CD8-positive, alpha-beta memory T cell (primary cell): ENCODE results near the gene ZFAND3. TPM values are rescaled to one million over a fixed set of nuclear protein-coding genes. Genes with fewer than 3 reads are reported as not detected.
"Not testable (repeated sequence)": the region's sequence is repeated elsewhere in the genome, so short reads cannot be mapped to it uniquely, and the experiment has no call there.

Experiments used
- CTCF ChIA-PET: fragments of 350-600 bp; sonication (Branson Sonifier 250); formaldehyde crosslinking; loops from one replicate; lab custom pipeline; 2021; ENCODE audit warnings: antibody characterized with exemption; lab: Charles Lee
- POLR2A ChIA-PET: fragments of 350-600 bp; sonication (Branson Sonifier 250); formaldehyde crosslinking; loops from one replicate; lab custom pipeline; 2021; ENCODE audit warnings: antibody characterized with exemption; lab: Charles Lee
- DNase-seq, 5 donors: peaks; one replicate each; pipeline versions ENCODE4 v3.0.0 to v3.0.0-alpha.2; 2020 to 2022; ENCODE audit warnings: mixed read lengths in 1 of 5
- H3K27ac ChIP-seq: one replicate; pipeline ENCODE4 v1.7.0; 2013; ENCODE audit warnings: low read depth, mild to moderate bottlenecking, low read length, moderate library complexity
- H3K27me3 ChIP-seq: 2 replicates; pipeline ENCODE4 v1.7.0; 2013; ENCODE audit warnings: low read length, mild to moderate bottlenecking; ENCODE audit not compliant: insufficient read depth, poor library complexity, severe bottlenecking
- H3K36me3 ChIP-seq: 2 replicates; pipeline ENCODE4 v1.7.0; 2013; ENCODE audit warnings: mild to moderate bottlenecking, low read length, moderate library complexity; ENCODE audit not compliant: insufficient read depth
- H3K4me1 ChIP-seq: 2 replicates; pipeline ENCODE4 v1.7.0; 2013; ENCODE audit warnings: mild to moderate bottlenecking, low read length, moderate library complexity; ENCODE audit not compliant: insufficient read depth
- H3K4me3 ChIP-seq: 2 replicates; pipeline ENCODE4 v1.7.0; 2013; ENCODE audit warnings: mild to moderate bottlenecking, low read length
- H3K9me3 ChIP-seq: 2 replicates; pipeline ENCODE4 v1.7.0; 2013; ENCODE audit warnings: mild to moderate bottlenecking, low read length
- H3K27ac Mint-ChIP-seq, 8 donors: one replicate each; pipeline ENCODE4 v1.8.0; 2020 to 2021; ENCODE audit warnings: mixed read lengths in 8 of 8, mild to moderate bottlenecking in 6 of 8, inconsistent platforms in 3 of 8, moderate library complexity in 3 of 8
- H3K27me3 Mint-ChIP-seq, 2 donors: one replicate each; pipeline ENCODE4 v1.8.0; 2020 to 2021; ENCODE audit warnings: mixed read lengths in 2 of 2, mild to moderate bottlenecking in 1 of 2, moderate library complexity in 1 of 2
- H3K36me3 Mint-ChIP-seq, 3 donors: one replicate each; pipeline ENCODE4 v1.8.0; 2020 to 2021; ENCODE audit warnings: mixed read lengths in 3 of 3, inconsistent platforms in 1 of 3, mild to moderate bottlenecking in 1 of 3
- H3K4me1 Mint-ChIP-seq, 3 donors: one replicate each; pipeline ENCODE4 v1.8.0; 2020 to 2021; ENCODE audit warnings: mixed read lengths in 3 of 3, inconsistent platforms in 1 of 3, mild to moderate bottlenecking in 1 of 3
- H3K4me3 Mint-ChIP-seq, 7 donors: one replicate each; pipeline ENCODE4 v1.8.0; 2020 to 2021; ENCODE audit warnings: mixed read lengths in 7 of 7, mild to moderate bottlenecking in 6 of 7, moderate library complexity in 4 of 7, inconsistent platforms in 2 of 7
- H3K9me3 Mint-ChIP-seq, 5 donors: one replicate each; pipeline ENCODE4 v1.8.0; 2020 to 2022; ENCODE audit warnings: mixed read lengths in 5 of 5, mild to moderate bottlenecking in 3 of 5, moderate library complexity in 2 of 5, inconsistent platforms in 1 of 5
- polyA plus RNA-seq: library from polyadenylated mRNA; unstranded; fragments of 300-500 nt; fragmentation: Illumina TruSeq; gene quantifications from one replicate; pipeline ENCODE4 v1.2.3, GENCODE V29; 2021
- total RNA-seq, 2 experiments: library from RNA; stranded (reverse); gene quantifications; one replicate each; pipeline ENCODE4 v1.2.3, GENCODE V29; 2021

The ZFAND3 gene
- total and polyA plus RNA-seq, 3 experiments from 2014 or later, result 5.2 to 29.4 (median 29.1) TPM

DNA sequence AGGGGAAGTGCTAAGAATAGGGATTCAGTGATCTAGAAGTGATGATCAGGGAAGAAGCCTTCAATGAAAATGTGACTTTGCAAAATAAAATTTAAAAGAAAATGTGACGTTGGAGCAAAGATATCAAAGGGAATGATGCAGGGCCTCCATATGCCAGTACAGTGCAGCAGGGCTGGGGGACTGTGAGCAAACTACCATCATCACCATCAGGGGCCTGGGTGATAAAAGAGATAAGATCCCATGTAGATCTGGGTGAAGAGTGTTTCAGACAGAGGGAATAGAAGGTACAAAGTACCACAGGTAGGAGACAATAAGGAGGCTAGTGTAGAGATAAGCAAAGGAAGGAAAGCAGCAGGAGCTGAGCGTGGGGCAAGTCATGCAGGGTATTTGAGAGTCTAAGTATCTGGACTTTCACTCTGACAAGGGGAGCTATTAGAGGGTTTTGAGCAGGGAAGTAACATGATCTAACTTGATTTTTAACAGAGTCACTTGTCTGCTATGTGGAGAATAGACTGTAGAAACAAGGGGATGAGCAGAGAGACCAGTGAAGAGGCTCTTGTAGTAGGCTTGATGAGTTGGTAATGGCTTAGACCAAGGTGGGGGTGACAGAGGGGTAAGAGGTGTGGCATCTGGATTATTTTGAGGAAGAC lies 295.6 kb downstream of the ZFAND3 start:
- CTCF ChIA-PET, result no interaction called here
- Histone ChIP-seq H3K36me3 (no peaks in the 10 kb centered on the region), H3K9me3 (no peaks in the 10 kb centered on the region), H3K27me3 (no peaks in the 10 kb centered on the region), H3K4me3 (no peak overlapping the region), H3K4me1 (no peaks in the 10 kb centered on the region), H3K27ac (no peak overlapping the region)
- Mint-ChIP-seq H3K36me3 (peaks cover 0 to 47% (median 16%) of the 10 kb centered on the region in 3 donors), H3K27ac (peak overlapping the region in 3 of 8 donors; percentile 16 to 58 (median 35)), H3K27me3 (peaks cover 0 to 2% of the 10 kb centered on the region in 2 donors), H3K9me3 (no peaks in the 10 kb centered on the region), H3K4me1 (peaks cover 12 to 30% (median 30%) of the 10 kb centered on the region in 3 donors), H3K4me3 (no peak overlapping the region)
- POLR2A ChIA-PET, result no interaction called here
- no peak for DNase-seq

DNA sequence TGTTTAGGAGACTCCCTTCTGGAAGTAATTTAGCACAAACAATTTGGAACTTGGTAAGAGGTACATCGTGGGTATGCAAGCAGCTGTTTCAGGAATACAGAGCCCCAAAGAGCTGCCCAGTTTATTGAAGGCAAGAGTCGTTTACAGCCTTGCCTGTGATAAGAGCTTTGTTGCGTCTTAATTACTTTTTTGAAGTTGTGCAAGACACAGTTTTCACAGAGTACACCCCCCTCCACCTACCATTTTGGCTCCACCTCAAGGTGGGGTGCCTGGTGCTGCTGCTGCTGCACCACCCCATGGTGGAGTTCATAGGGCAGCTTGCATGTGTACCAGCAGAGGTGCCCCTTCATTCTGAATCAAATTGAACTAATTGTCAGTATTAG lies 296.1 kb downstream of the ZFAND3 start:
- ChIA-PET POLR2A (no interaction called here), CTCF (no interaction called here)
- H3K27me3 Mint-ChIP-seq, result peaks cover 0 to 2% of the 10 kb centered on the region in 2 donors
- H3K4me1 Mint-ChIP-seq, result peaks cover 12 to 27% (median 25%) of the 10 kb centered on the region in 3 donors
- Histone ChIP-seq H3K4me3 (no peak overlapping the region), H3K27ac (no peak overlapping the region), H3K9me3 (no peaks in the 10 kb centered on the region), H3K4me1 (no peaks in the 10 kb centered on the region), H3K27me3 (no peaks in the 10 kb centered on the region), H3K36me3 (no peaks in the 10 kb centered on the region)
- no peak for DNase-seq
- H3K4me3 Mint-ChIP-seq, result no peak overlapping the region
- H3K36me3 Mint-ChIP-seq, result peaks cover 0 to 50% (median 16%) of the 10 kb centered on the region in 3 donors
- no peaks in the 10 kb centered on the region for H3K9me3 Mint-ChIP-seq
- peak overlapping the region in 1 of 8 donors; percentile 35 for H3K27ac Mint-ChIP-seq

DNA sequence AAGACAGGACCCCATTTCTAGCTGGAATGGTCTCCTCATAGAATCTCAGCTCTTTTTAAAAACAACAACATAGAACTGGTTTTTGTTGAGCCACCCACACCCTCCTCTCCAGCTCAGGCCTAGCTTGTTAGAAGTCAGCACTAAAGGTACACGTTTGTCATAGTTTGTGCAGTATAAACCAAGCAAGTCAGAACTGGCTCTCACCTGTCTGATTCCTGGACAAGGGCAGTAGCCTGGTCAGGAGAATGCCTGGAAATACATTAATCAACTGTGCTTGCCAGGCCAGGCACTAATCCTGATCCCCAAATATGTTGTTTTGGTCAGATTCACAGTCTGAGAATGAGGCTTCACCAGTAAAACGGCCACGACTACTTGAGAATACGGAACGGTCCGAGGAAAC lies 296.7 kb downstream of the ZFAND3 start:
- POLR2A ChIA-PET, result no interaction called here

DNA sequence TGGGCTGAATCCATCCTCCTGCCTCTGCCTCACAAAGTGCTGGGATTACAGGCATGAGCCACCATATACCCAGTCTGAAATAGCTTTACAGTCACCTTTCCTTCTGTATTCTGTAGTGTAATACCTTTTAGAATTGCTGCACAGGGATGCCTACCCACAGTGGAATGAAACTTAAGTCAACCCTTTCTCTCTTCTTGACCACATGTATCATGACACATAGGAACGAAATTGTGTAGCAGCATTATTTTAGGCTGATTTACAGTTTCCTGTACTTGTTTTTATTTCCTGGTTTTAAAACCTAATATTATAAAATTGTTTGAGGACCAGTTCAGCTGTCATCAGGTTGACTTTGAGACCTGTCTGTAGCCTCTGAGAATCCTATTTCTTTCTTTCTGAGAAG lies 297.8 kb downstream of the ZFAND3 start:
- Histone ChIP-seq H3K4me3 (no peak overlapping the region), H3K4me1 (no peaks in the 10 kb centered on the region), H3K27ac (no peak overlapping the region), H3K9me3 (no peaks in the 10 kb centered on the region), H3K27me3 (no peaks in the 10 kb centered on the region), H3K36me3 (no peaks in the 10 kb centered on the region)
- H3K9me3 Mint-ChIP-seq, result no peaks in the 10 kb centered on the region
- POLR2A ChIA-PET, result no interaction called here
- H3K27ac Mint-ChIP-seq, result peak overlapping the region in 3 of 8 donors; percentile 8 to 23 (median 9)
- no peak overlapping the region for H3K4me3 Mint-ChIP-seq
- peaks cover 0 to 2% of the 10 kb centered on the region in 2 donors for H3K27me3 Mint-ChIP-seq
- CTCF ChIA-PET, result no interaction called here
- peaks cover 9 to 26% (median 18%) of the 10 kb centered on the region in 3 donors for H3K4me1 Mint-ChIP-seq
- no peak for DNase-seq
- H3K36me3 Mint-ChIP-seq, result peaks cover 7 to 60% (median 23%) of the 10 kb centered on the region in 3 donors

More for the DNA sequence above, 296.7 kb downstream of the ZFAND3 start:
- peak overlapping the region in 1 of 8 donors; percentile 49 for H3K27ac Mint-ChIP-seq
- H3K36me3 Mint-ChIP-seq, result peaks cover 0 to 54% (median 16%) of the 10 kb centered on the region in 3 donors
- H3K4me3 ChIP-seq, result no peak overlapping the region
- no peak for DNase-seq
- H3K27me3 ChIP-seq, result no peaks in the 10 kb centered on the region
- H3K9me3 ChIP-seq, result no peaks in the 10 kb centered on the region
- H3K27me3 Mint-ChIP-seq, result peaks cover 0 to 2% of the 10 kb centered on the region in 2 donors
- no peak overlapping the region for H3K4me3 Mint-ChIP-seq
- no peaks in the 10 kb centered on the region for H3K4me1 ChIP-seq
- peaks cover 10 to 24% (median 23%) of the 10 kb centered on the region in 3 donors for H3K4me1 Mint-ChIP-seq
- no peaks in the 10 kb centered on the region for H3K9me3 Mint-ChIP-seq
- H3K27ac ChIP-seq, result no peak overlapping the region
- CTCF ChIA-PET, result no interaction called here
- no peaks in the 10 kb centered on the region for H3K36me3 ChIP-seq

DNA sequence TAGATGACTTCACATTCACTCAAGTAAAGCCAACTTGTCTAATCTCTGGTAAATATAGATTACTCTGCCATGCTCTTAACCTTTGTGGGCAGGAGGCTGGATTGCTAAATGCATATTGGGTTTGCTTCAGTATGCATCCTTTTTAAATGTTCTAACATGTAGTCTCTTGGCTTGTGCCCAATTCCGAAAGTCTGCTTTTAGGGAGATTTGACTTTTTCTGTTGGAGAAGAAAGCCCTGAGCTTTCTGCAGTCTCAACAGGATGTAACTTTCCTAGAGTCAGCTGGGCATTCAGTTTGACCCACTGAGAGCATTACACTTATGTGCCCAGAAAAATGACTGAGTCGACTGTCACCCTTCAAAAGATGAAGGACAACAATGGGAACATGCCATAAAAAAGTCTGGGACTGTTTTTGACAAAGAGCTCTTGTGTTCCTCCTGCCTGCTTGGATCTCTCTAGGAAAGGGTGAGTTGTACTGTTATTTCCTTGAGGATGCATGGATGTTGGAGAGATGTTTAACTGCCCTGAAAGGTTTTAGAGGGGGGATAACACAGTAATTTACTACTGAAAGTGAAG lies 299.4 kb downstream of the ZFAND3 start:
- H3K4me1 Mint-ChIP-seq, result peaks cover 12 to 32% (median 15%) of the 10 kb centered on the region in 3 donors
- no peak overlapping the region for H3K4me3 Mint-ChIP-seq
- H3K36me3 Mint-ChIP-seq, result peaks cover 14 to 74% (median 30%) of the 10 kb centered on the region in 3 donors
- no peak overlapping the region for H3K4me3 ChIP-seq
- H3K27ac ChIP-seq, result no peak overlapping the region
- no peaks in the 10 kb centered on the region for H3K4me1 ChIP-seq
- CTCF ChIA-PET, result no interaction called here
- H3K9me3 Mint-ChIP-seq, result no peaks in the 10 kb centered on the region
- DNase-seq, result no peak
- H3K36me3 ChIP-seq, result no peaks in the 10 kb centered on the region
- peak overlapping the region in 2 of 8 donors; percentile 7 to 39 for H3K27ac Mint-ChIP-seq
- H3K27me3 ChIP-seq, result no peaks in the 10 kb centered on the region
- peaks cover 0 to 2% of the 10 kb centered on the region in 2 donors for H3K27me3 Mint-ChIP-seq
- POLR2A ChIA-PET, result no interaction called here
- H3K9me3 ChIP-seq, result no peaks in the 10 kb centered on the region

DNA sequence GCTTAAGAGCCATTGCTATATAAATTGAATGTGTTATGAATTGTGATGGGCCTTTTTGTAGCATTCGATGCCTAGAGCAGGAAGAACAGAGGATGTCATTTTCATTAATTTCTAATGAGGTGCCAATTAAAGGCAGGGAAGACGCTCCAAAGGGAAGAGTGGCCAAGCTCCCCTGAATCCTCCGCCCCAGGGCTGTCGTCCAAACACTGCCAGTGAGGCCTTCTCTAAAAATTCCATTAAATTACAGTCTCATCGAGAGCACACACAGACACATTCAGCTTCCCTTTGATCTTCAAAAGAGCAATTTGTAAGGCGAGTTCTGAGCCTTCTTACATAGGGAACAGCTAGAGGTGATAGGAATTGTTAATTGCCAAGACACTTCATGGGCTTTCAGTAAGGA lies 300.0 kb downstream of the ZFAND3 start:
- Mint-ChIP-seq H3K4me1 (peaks cover 8 to 26% (median 15%) of the 10 kb centered on the region in 3 donors), H3K4me3 (no peak overlapping the region), H3K27ac (no peak overlapping the region), H3K9me3 (no peaks in the 10 kb centered on the region), H3K36me3 (peaks cover 14 to 74% (median 30%) of the 10 kb centered on the region in 3 donors), H3K27me3 (peaks cover 0 to 2% of the 10 kb centered on the region in 2 donors)
- Histone ChIP-seq H3K36me3 (no peaks in the 10 kb centered on the region), H3K4me1 (no peaks in the 10 kb centered on the region), H3K27me3 (no peaks in the 10 kb centered on the region), H3K9me3 (no peaks in the 10 kb centered on the region), H3K27ac (no peak overlapping the region), H3K4me3 (no peak overlapping the region)
- CTCF ChIA-PET, result no interaction called here
- DNase-seq, result no peak
- POLR2A ChIA-PET, result no interaction called here

DNA sequence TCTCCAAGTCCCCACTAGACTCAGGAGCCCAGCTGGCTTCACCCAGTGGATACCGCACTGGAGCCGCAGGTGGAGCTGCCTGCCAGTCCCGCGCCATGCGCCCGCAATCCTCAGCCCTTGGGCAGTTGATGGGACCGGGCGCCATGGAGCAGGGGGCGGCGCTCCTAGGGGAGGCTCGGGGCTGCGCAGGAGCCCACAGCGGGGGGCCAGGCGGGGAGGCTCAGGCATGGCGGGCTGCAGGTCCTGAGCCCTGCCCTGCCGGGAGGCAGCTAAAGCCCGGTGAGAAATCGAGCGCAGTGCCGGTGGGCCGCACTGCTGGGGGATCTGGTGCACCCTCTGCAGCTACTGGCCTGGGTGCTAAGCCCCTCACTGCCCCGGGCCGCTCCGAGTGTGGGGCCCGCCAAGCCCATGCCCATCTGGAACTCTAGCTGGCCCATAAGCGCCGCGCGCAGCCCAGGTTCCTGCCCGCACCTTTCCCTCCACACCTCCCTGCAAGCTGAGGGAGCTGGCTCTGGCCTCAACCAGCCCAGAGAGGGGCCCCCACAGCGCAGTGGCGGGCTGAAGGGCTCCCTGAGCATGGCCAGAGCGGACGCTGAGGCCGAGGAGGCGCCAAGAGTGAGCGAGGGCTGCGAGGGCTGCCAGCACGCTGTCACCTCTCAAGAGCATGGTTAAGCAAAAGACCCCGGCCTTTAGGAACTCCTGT lies 304.8 kb downstream of the ZFAND3 start:
- H3K9me3 ChIP-seq, H3K27me3 Mint-ChIP-seq, POLR2A ChIA-PET, H3K27ac Mint-ChIP-seq, H3K4me3 ChIP-seq, H3K27me3 ChIP-seq, CTCF ChIA-PET, H3K27ac ChIP-seq, H3K9me3 Mint-ChIP-seq, DNase-seq, H3K4me3 Mint-ChIP-seq, H3K36me3 ChIP-seq, H3K4me1 ChIP-seq: not testable (repeated sequence)
- H3K36me3 Mint-ChIP-seq, result peaks cover 26 to 55% (median 33%) of the 10 kb centered on the region in 3 donors
- H3K4me1 Mint-ChIP-seq, result peaks cover 34 to 54% (median 41%) of the 10 kb centered on the region in 3 donors

DNA sequence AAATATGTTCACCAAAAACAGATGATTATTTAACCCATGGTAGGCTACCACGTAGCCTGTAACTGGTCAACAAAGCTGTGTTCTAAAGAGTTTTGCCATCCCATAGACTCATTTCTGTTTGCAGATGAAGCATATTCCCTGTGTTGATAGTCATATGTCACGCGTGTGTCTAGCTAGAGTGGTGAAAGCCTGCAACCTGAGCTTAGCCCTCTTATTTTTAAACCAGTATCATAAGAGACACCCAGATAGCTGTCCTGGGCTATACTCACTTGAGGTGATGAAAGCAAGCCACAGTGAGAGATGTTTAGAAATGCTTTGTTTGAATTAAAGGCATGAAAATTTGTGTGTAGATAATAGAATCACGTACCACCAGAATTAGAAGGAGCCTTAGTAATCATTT lies 307.8 kb downstream of the ZFAND3 start:
- H3K27ac Mint-ChIP-seq, result no peak overlapping the region
- DNase-seq, result no peak
- no peaks in the 10 kb centered on the region for H3K36me3 ChIP-seq
- H3K27ac ChIP-seq, result no peak overlapping the region
- ChIA-PET CTCF (interaction anchor here (1.2 kb wide), 1 partner anchor 359 kb away, joined by 3 read pairs; no protein-coding TSS in a partner anchor), POLR2A (no interaction called here)
- no peaks in the 10 kb centered on the region for H3K27me3 Mint-ChIP-seq
- H3K9me3 ChIP-seq, result no peaks in the 10 kb centered on the region
- H3K4me3 Mint-ChIP-seq, result no peak overlapping the region
- H3K4me3 ChIP-seq, result no peak overlapping the region
- H3K36me3 Mint-ChIP-seq, result peaks cover 22 to 37% (median 23%) of the 10 kb centered on the region in 3 donors
- H3K27me3 ChIP-seq, result no peaks in the 10 kb centered on the region
- H3K4me1 ChIP-seq, result no peaks in the 10 kb centered on the region
- no peaks in the 10 kb centered on the region for H3K9me3 Mint-ChIP-seq
- H3K4me1 Mint-ChIP-seq, result peaks cover 57 to 71% (median 61%) of the 10 kb centered on the region in 3 donors
